Measurements from ENCODE around the gene MORN4.

MORN4 gene

DNA sequence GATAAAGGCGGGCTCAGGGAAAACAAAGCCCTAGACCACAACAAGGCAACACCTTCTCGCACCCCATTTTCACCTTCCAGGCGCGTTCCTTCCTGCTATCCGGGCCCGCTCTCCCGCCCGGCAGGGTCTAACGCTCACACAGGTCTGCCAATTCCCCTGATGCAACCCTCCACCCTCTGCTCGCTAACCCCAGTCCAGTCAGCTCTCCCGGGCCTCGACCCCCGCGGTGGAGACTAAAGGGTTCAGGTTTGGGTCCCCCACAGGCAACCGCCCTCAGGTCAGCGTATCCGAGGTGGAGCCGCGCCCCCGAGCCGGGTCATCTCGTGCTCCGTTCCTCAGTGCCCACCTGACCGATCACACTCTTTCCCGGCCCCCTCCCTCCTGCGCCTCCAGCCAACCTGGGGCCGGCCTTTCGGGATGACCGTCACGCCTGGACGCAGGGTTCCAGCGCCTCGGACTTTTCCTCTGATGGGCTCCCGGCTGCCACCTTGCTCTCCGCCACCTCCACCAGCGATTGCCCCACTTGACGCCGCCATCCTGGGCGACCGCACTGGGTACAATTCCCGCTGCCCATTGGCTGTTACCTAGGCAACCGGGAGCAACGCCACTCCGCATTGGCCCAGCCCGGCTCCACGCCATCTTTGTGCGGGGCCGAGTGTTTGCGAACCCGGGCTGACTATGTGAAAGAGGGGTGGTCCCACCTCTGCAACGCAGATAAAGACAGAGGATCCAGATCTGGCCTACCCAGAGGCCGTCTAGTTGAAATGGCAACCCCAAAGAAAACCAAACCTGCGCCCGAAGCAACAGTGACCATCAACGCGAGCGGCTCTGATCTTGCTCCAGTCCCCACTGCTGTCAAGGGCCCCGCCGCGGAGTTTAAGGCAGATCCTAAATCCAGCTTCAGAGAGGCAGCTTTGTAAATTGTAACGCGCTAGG, at the start of gene MORN4:
Gene MORN4, minus strand, starts transcription at position 552 of the 936 bp plus-strand sequence. CDS start 13,847 bp downstream, outside the sequence.
- TF ChIP-seq, protein P1, sequence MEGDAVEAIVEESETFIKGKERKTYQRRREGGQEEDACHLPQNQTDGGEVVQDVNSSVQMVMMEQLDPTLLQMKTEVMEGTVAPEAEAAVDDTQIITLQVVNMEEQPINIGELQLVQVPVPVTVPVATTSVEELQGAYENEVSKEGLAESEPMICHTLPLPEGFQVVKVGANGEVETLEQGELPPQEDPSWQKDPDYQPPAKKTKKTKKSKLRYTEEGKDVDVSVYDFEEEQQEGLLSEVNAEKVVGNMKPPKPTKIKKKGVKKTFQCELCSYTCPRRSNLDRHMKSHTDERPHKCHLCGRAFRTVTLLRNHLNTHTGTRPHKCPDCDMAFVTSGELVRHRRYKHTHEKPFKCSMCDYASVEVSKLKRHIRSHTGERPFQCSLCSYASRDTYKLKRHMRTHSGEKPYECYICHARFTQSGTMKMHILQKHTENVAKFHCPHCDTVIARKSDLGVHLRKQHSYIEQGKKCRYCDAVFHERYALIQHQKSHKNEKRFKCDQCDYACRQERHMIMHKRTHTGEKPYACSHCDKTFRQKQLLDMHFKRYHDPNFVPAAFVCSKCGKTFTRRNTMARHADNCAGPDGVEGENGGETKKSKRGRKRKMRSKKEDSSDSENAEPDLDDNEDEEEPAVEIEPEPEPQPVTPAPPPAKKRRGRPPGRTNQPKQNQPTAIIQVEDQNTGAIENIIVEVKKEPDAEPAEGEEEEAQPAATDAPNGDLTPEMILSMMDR (IDR thresholded peaks at IDR 0.05; ENCODE audit: low read depth, low read length), result no peak

DNA sequence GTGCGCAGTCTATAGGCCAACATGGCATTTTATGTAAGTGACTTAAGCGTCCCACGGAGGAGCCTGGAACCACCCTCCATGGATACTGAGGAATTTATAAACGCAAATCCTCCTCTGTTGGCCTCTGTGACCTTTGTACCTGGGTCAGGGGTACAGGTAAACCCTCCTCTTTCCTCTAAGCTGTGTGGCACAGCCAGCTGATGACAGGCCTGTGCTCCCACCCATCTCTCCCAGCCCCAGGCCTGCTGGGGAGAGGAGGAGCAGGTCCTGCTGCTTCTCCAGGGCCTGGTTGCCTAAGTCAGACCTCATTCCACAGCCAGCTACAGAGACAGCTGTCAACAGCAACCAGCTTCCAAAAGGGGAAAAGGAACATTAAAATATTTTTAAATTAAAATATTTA, 48.7 kb upstream of the MORN4 start:
- no peak for DNase-seq (ENCODE audit: extremely low read depth, low read depth)
- TF ChIP-seq, protein P1 (IDR thresholded peaks at IDR 0.05; ENCODE audit: low read depth, low read length), result no peak

More for the DNA sequence above, at the start of gene MORN4:
- peak; percentile 68 for DNase-seq (ENCODE audit: extremely low read depth, low read depth)

DNA sequence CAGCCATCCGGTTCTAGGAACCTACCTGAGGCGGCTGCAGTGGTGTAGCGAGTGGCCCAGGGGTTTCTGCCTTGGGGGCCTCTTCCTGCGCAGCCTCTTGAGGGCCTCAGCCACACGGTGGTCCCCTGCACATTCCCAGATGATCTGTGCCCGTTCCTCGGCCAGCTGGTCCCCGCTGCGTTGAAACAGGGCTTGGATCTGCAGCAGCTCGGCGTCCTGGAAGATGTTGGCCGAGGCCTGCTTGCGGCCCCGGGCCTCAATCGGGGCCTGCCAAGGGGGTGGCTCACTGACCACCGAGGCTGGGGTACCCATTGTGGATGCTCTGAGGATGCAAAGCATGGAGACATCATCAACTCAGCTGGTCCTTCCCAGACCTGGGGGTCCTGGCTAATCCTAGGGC, 46.3 kb upstream of the MORN4 start:
- no peak for DNase-seq (ENCODE audit: extremely low read depth, low read depth)
- TF ChIP-seq, protein P1 (IDR thresholded peaks at IDR 0.05; ENCODE audit: low read depth, low read length), result no peak

DNA sequence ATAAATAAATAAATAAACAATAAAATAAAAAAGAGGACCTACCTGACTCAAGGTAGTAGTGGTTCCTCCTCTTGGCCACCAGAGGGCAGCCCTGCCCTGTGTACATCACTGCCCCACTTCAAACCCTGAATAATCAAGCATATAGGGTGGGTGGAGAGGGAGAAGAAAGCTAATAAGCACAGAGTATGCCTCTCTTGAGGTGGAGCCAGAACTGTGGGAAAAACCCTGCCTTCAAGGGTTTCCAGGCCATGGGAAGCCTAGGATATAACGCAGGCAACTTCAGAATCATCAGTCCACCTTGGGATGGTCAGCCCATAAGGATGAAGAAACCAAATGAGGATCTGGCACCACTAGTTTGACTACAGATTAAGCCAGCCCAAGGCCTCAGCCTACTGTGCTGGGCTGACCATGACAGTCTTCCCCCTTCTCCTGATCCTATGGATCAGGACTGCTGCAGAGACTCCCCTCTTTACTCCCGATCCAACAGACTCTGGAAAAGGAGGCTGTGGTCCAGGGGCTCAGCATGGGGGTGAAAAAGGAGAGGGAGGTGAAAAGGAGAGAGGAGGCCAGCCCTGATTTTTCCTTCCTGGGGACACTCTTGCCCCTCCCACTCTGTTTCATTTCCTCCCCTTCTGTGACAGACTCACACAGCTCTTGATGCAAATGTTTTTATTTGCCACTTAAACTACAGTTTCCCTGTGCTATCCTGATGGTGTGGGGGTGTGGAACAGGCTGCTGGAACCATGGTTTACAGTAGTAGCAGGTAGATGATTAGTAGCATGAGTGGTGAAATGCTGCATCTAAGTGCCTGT, 43.7 kb upstream of the MORN4 start:
- TF ChIP-seq, protein P1 (IDR thresholded peaks at IDR 0.05; ENCODE audit: low read depth, low read length), result peak; percentile 83
- peak; percentile 25 for DNase-seq (ENCODE audit: extremely low read depth, low read depth)

DNA sequence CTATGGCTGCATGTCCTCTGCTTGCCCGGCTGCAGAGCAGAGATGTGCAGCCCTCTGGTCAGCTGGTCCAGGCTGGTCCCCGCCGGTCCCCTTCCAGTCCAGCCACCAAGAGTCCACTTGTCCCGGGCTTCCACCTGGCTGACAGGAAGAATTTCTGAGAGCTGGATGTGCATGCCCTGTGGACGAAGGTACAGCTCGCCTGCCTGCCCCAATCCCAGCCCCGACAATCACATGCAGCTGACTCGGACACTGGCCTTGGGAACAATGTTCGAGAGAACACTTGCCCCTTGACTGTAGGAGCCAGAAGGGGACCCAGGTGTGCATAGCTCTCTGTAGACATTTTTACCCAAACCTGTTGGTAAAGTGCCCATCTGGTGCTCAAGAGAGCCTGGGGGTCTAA, 41.9 kb upstream of the MORN4 start:
- no peak for DNase-seq (ENCODE audit: extremely low read depth, low read depth)

DNA sequence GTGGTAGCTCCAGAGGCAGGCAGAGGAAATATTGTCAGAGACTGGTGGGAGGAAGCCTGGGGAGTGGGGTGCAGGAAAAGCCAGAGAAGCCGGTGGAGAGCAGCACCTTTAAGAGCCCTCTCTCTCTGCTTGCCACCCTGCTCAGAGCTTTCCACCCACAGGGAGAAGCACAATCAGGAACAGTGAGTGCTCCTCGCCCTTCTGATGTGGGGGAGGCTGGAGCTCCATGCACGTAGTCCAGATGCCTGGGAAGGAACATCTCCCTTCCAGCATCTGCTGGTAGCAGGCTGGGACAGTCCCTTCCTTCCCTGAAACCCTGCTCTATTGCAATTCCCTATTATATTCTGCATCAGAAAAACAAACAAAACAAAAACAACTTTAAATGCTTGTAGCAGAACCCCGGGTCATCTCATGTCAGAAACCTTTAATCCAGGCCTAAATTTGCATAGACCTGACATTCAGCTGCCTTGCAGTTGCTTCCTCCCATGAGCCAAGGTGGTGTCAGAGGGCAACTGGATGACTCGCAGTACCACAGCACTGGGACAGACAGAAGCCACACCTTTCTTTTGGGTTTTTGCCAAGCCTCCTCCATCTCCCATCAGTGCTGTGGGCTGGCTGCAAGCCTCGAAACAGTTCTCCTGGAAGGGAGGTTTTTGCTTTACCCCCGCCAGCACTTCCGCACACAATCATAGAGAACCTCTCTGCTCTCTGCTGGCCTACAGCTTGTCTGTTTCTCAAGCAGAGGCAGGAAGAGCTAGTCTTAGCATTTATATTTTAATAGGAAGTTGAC, 40.6 kb upstream of the MORN4 start:
- DNase-seq (ENCODE audit: extremely low read depth, low read depth), result no peak

More for the DNA sequence above, 41.9 kb upstream of the MORN4 start:
- TF ChIP-seq, protein P1 (IDR thresholded peaks at IDR 0.05; ENCODE audit: low read depth, low read length), result no peak

More for the DNA sequence above, 40.6 kb upstream of the MORN4 start:
- TF ChIP-seq, protein P1 (IDR thresholded peaks at IDR 0.05; ENCODE audit: low read depth, low read length), result no peak

Measured in AG09319 (cell line).